Testis (tissue), 2 donors: ENCODE results near the gene USP2.

Experiments used
- CTCF ChIP-seq, 3 experiments: fragments of 450-650 bp in 2 of 3; fragments of 200-600 bp in 1 of 3; sonication (generic) in 1 of 3; IDR thresholded peaks; one replicate each; pipeline ENCODE4 v1.5.1; 2016 to 2019; ENCODE audit warnings: antibody characterized with exemption in 3 of 3, mild to moderate bottlenecking in 2 of 3, moderate library complexity in 1 of 3
- POLR2A ChIP-seq: fragments of 450-650 bp; IDR thresholded peaks from one replicate; pipeline ENCODE4 v1.6.1; 2017; ENCODE audit warnings: antibody characterized with exemption, mild to moderate bottlenecking, moderate library complexity

GRCh38 chr11:119396835-119397234 is 15.3 kb upstream of the USP2 start:
- TF ChIP-seq CTCF (IDR thresholded peaks at IDR 0.05) (no peak), POLR2A (no peak)
